Stomach smooth muscle (tissue), 2 donors: ENCODE measurements around the gene SFRP2.

Experiments used
- H3K27ac ChIP-seq: one replicate; pipeline ENCODE4 v1.7.0; 2013; ENCODE audit warnings: mild to moderate bottlenecking, low read length, inconsistent platforms
- H3K27me3 ChIP-seq, 2 donors: one replicate each; pipeline ENCODE4 v1.7.0; 2013; ENCODE audit warnings: low read length in 2 of 2; ENCODE audit not compliant: insufficient read depth in 2 of 2, control insufficient read depth in 1 of 2
- H3K36me3 ChIP-seq, 2 donors: one replicate each; pipeline ENCODE4 v1.7.0; 2013; ENCODE audit warnings: low read length in 2 of 2; ENCODE audit not compliant: control insufficient read depth in 2 of 2, insufficient read depth in 2 of 2
- H3K4me1 ChIP-seq: one replicate; pipeline ENCODE4 v1.7.0; 2013; ENCODE audit warnings: low read length; ENCODE audit not compliant: control insufficient read depth, insufficient read depth
- H3K4me3 ChIP-seq, 2 donors: one replicate each; pipeline ENCODE4 v1.7.0; 2013; ENCODE audit warnings: low read length in 2 of 2
- H3K9ac ChIP-seq, 2 donors: one replicate each; pipeline ENCODE4 v1.7.0; 2013; ENCODE audit warnings: low read length in 2 of 2, mild to moderate bottlenecking in 1 of 2
- H3K9me3 ChIP-seq, 2 donors: one replicate each; pipeline ENCODE4 v1.7.0; 2013; ENCODE audit warnings: low read length in 2 of 2; ENCODE audit not compliant: control insufficient read depth in 2 of 2
- donor health status: healthy.
- donor health status: Pancreatic carcinoma.

Gene SFRP2

GRCh38 chr4:153798420-153798819 is 9.5 kb upstream of the SFRP2 start:
- Histone ChIP-seq H3K27ac (no peak overlapping the region), H3K27me3 (peaks cover 0 to 4% of the 10 kb centered on the region in 2 donors), H3K36me3 (no peaks in the 10 kb centered on the region), H3K9me3 (no peaks in the 10 kb centered on the region), H3K9ac (no peak overlapping the region), H3K4me1 (no peaks in the 10 kb centered on the region), H3K4me3 (no peak overlapping the region)

GRCh38 chr4:153794006-153794405 is 5.1 kb upstream of the SFRP2 start:
- H3K27me3 ChIP-seq: peaks cover 32 to 47% of the 10 kb centered on the region in 2 donors
- H3K4me1 ChIP-seq: peaks cover 28% of the 10 kb centered on the region
- no peaks in the 10 kb centered on the region for H3K36me3 ChIP-seq
- H3K9me3 ChIP-seq: no peaks in the 10 kb centered on the region
- no peak overlapping the region for H3K9ac ChIP-seq
- H3K27ac ChIP-seq: no peak overlapping the region
- no peak overlapping the region for H3K4me3 ChIP-seq

- Histone ChIP-seq H3K4me1 (peaks cover 36% of the 10 kb centered on the region), H3K4me3 (peak overlapping the region; percentile 63 to 71), H3K36me3 (no peaks in the 10 kb centered on the region), H3K27me3 (peaks cover 41 to 59% of the 10 kb centered on the region in 2 donors), H3K27ac (no peak overlapping the region), H3K9me3 (no peaks in the 10 kb centered on the region), H3K9ac (no peak overlapping the region)
Observed at GRCh38 chr4:153792618-153793247, 3.9 kb upstream of the SFRP2 start.

GRCh38 chr4:153791746-153792617 is 3.1 kb upstream of the SFRP2 start:
- H3K27me3 ChIP-seq: peaks cover 44 to 66% of the 10 kb centered on the region in 2 donors

GRCh38 chr4:153790962-153791551 is 2.2 kb upstream of the SFRP2 start:
- peaks cover 36% of the 10 kb centered on the region for H3K4me1 ChIP-seq
- no peaks in the 10 kb centered on the region for H3K9me3 ChIP-seq
- peak overlapping the region; percentile 55 to 71 for H3K4me3 ChIP-seq
- no peaks in the 10 kb centered on the region for H3K36me3 ChIP-seq
- H3K27me3 ChIP-seq: peaks cover 48 to 69% of the 10 kb centered on the region in 2 donors
- no peak overlapping the region for H3K9ac ChIP-seq
- H3K27ac ChIP-seq: no peak overlapping the region

More at GRCh38 chr4:153791746-153792617, 3.1 kb upstream of the SFRP2 start:
- Histone ChIP-seq H3K27ac (no peak overlapping the region), H3K9ac (no peak overlapping the region), H3K4me1 (peaks cover 36% of the 10 kb centered on the region), H3K36me3 (no peaks in the 10 kb centered on the region), H3K4me3 (peak overlapping the region; percentile 63 to 71), H3K9me3 (no peaks in the 10 kb centered on the region)

- Histone ChIP-seq H3K27me3 (peaks cover 48 to 69% of the 10 kb centered on the region in 2 donors), H3K4me1 (peaks cover 36% of the 10 kb centered on the region), H3K4me3 (peak overlapping the region in 1 of 2 donors; percentile 29), H3K9me3 (no peaks in the 10 kb centered on the region), H3K36me3 (no peaks in the 10 kb centered on the region), H3K27ac (no peak overlapping the region), H3K9ac (no peak overlapping the region)
Observed at GRCh38 chr4:153790500-153790865, 1.6 kb upstream of the SFRP2 start.

- no peak overlapping the region for H3K9ac ChIP-seq
- no peaks in the 10 kb centered on the region for H3K36me3 ChIP-seq
- H3K27ac ChIP-seq: no peak overlapping the region
- H3K4me3 ChIP-seq: peak overlapping the region in 1 of 2 donors; percentile 72
- peaks cover 48 to 69% of the 10 kb centered on the region in 2 donors for H3K27me3 ChIP-seq
- H3K4me1 ChIP-seq: peaks cover 36% of the 10 kb centered on the region
- no peaks in the 10 kb centered on the region for H3K9me3 ChIP-seq
Observed at GRCh38 chr4:153789741-153790499, 1.0 kb upstream of the SFRP2 start.

GRCh38 chr4:153788051-153788412 is 851 bp downstream of the SFRP2 start:
- H3K4me3 ChIP-seq: peak overlapping the region; percentile 12 to 72
- H3K27ac ChIP-seq: no peak overlapping the region
- H3K4me1 ChIP-seq: peaks cover 36% of the 10 kb centered on the region
- H3K36me3 ChIP-seq: no peaks in the 10 kb centered on the region
- no peak overlapping the region for H3K9ac ChIP-seq
- H3K27me3 ChIP-seq: peaks cover 46 to 61% of the 10 kb centered on the region in 2 donors
- H3K9me3 ChIP-seq: no peaks in the 10 kb centered on the region

GRCh38 chr4:153787575-153787974 is 1.3 kb downstream of the SFRP2 start:
- Histone ChIP-seq H3K36me3 (no peaks in the 10 kb centered on the region), H3K27ac (no peak overlapping the region), H3K9me3 (no peaks in the 10 kb centered on the region), H3K4me3 (peak overlapping the region in 1 of 2 donors; percentile 72), H3K4me1 (peaks cover 33% of the 10 kb centered on the region), H3K9ac (no peak overlapping the region), H3K27me3 (peaks cover 43 to 56% of the 10 kb centered on the region in 2 donors)

GRCh38 chr4:153787061-153787560 is 1.8 kb downstream of the SFRP2 start:
- Histone ChIP-seq H3K36me3 (no peaks in the 10 kb centered on the region), H3K9ac (no peak overlapping the region), H3K4me1 (peaks cover 28% of the 10 kb centered on the region), H3K9me3 (no peaks in the 10 kb centered on the region), H3K27me3 (peaks cover 41 to 51% of the 10 kb centered on the region in 2 donors), H3K4me3 (peak overlapping the region in 1 of 2 donors; percentile 22), H3K27ac (no peak overlapping the region)
